WTC11 (cell line): ENCODE results near the gene CPNE5.

Source experiments
- CTCF ChIP-seq: fragments of 200-600 bp; IDR thresholded peaks from 2 replicates; pipeline ENCODE4 v1.8.0; 2022; ENCODE audit warnings: antibody characterized with exemption
- MAX ChIP-seq: sonication (generic); formaldehyde crosslinking; IDR thresholded peaks from 2 replicates; pipeline ENCODE4 v1.8.0; 2022; ENCODE audit warnings: mild to moderate bottlenecking, missing genetic modification reagents
- NFE2L1 ChIP-seq: sonication (generic); formaldehyde crosslinking; IDR thresholded peaks from 2 replicates; pipeline ENCODE4 v1.8.1; 2023; ENCODE audit warnings: missing genetic modification reagents

GRCh38 chr6:36738108-36738507 lies 101.1 kb downstream of the CPNE5 start:
- TF ChIP-seq NFE2L1 (CRISPR knock-in tag) (no peak), MAX (CRISPR knock-in tag) (no peak), CTCF (no peak)
